Epithelial cell of proximal tubule (primary cell): ENCODE data around the gene PANK4. TPM values are rescaled to one million over a fixed set of nuclear protein-coding genes. Genes with fewer than 3 reads are reported as not detected.

Source experiments
- DNase-seq: peaks from one replicate; pipeline ENCODE4 v3.0.0-alpha.2; 2011; ENCODE audit warnings: low read depth
- H3K4me3 ChIP-seq: 2 replicates; pipeline ENCODE4 v1.5.1; 2011; ENCODE audit warnings: low read depth, mild to moderate bottlenecking, low read length
- CTCF ChIP-seq: conservative IDR thresholded peaks from 2 replicates; pipeline ENCODE4 v1.5.1; 2012; ENCODE audit warnings: low read depth, mild to moderate bottlenecking, low read length
- total RNA-seq: library from RNA; depleted of rRNA; stranded (reverse); fragments of >200 nt; gene quantifications from 2 replicates; pipeline ENCODE4 v1.2.3, GENCODE V29; 2015

PANK4 gene
- total RNA-seq, 1 donor from 2014 or later, result 29.8 TPM

GRCh38 chr1:2479618-2480017 lies 46.8 kb downstream of the PANK4 start:
- no peak for DNase-seq
- H3K4me3 ChIP-seq, result no peak overlapping the region
- TF ChIP-seq CTCF, result no peak

GRCh38 chr1:2479186-2479585 lies 47.2 kb downstream of the PANK4 start:
- no peak for TF ChIP-seq CTCF
- H3K4me3 ChIP-seq, result no peak overlapping the region
- DNase-seq, result no peak

DNA sequence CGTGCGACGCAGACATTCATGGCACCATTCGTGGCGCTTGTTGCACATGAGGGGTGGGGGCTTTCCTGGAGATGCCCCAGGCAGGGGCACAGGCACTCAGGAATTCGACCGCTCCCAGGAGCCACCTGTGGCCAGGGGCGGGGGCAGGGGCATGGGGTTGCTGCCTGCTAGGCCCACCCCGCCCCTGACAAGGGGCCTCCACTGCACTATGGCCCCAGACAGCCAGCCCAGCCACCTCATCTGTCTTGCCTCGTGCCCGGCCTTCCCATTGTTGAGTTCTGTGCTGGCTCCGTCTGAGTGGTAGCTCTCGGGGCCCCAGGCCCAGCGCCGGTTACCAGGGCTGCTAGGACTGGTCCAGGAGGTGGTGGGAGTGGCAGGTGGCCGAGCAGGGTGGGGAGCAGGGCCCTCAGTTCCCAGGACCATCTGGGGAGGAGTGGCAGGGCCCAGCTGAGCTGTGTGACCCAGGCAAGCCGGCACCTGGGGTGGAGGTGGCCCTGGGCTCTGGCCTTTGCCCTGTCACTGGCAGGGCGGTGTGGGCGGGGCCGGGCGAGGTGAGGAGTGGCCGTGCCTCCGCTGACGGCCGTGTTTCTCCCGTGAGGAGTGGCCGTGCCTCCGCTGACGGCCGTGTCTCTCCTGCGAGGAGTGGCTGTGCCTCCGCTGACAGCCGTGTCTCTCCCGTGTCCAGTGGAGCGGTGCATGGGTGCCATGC lies 48.5 kb downstream of the PANK4 start:
- no peak for TF ChIP-seq CTCF
- no peak for DNase-seq
- H3K4me3 ChIP-seq, result no peak overlapping the region

- no peak overlapping the region for H3K4me3 ChIP-seq
- TF ChIP-seq CTCF, result no peak
Measured at GRCh38 chr1:2477309-2477708, 49.1 kb downstream of the PANK4 start.

GRCh38 chr1:2476061-2476999 lies 50.1 kb downstream of the PANK4 start, which contains the start of gene PLCH2:
Gene PLCH2, plus strand, starts transcription at chr1:2476289. Its CDS starts 300 bp downstream, at chr1:2476589.
- no peak for DNase-seq
- H3K4me3 ChIP-seq, result no peak within 1 kb of the TSS
- no peak for TF ChIP-seq CTCF

More at GRCh38 chr1:2477309-2477708, 49.1 kb downstream of the PANK4 start:
- no peak for DNase-seq

- no peak for TF ChIP-seq CTCF
- DNase-seq, result no peak
- H3K4me3 ChIP-seq, result no peak overlapping the region
Measured at GRCh38 chr1:2475571-2475970, 50.8 kb downstream of the PANK4 start.
